ENCODE results near the gene TRAF2. TPM values are rescaled to one million over a fixed set of nuclear protein-coding genes. Genes with fewer than 3 reads are reported as not detected.

Gene TRAF2
- total RNA-seq, 1 donor from 2014 or later, result 16.5 TPM

DNA sequence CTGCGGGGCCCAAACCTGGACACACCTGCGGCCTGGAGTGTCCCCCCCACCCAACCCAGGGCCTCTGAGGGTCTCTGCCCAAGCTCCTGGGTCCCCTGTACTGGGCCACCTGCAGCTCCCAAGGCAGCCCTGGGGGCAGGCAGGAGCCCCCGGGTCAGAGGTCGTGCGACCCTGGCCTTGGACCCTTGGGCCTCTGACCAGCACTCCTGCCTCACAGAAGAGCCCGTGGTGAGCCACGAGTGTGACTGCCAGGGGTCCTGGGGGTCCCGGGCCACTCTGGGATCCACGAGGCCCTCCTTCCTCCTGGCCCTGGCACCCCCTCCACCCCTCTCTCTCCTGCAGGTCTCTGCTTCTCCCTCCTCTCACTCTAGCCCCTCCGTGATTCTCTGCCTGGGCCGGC is 86.0 kb downstream of the TRAF2 start:
- no peaks in the 10 kb centered on the region for H3K9me3 ChIP-seq
- H3K27me3 ChIP-seq (ENCODE audit: low read depth), result no peaks in the 10 kb centered on the region
- H3K4me3 ChIP-seq, result no peak overlapping the region
- no peak overlapping the region for H3K27ac ChIP-seq
- ATAC-seq (no peak), DNase-seq (no peak)
- intact Hi-C loops (cut with DNase I), result no loop called here
- TF ChIP-seq, protein P1, sequence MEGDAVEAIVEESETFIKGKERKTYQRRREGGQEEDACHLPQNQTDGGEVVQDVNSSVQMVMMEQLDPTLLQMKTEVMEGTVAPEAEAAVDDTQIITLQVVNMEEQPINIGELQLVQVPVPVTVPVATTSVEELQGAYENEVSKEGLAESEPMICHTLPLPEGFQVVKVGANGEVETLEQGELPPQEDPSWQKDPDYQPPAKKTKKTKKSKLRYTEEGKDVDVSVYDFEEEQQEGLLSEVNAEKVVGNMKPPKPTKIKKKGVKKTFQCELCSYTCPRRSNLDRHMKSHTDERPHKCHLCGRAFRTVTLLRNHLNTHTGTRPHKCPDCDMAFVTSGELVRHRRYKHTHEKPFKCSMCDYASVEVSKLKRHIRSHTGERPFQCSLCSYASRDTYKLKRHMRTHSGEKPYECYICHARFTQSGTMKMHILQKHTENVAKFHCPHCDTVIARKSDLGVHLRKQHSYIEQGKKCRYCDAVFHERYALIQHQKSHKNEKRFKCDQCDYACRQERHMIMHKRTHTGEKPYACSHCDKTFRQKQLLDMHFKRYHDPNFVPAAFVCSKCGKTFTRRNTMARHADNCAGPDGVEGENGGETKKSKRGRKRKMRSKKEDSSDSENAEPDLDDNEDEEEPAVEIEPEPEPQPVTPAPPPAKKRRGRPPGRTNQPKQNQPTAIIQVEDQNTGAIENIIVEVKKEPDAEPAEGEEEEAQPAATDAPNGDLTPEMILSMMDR (IDR thresholded peaks at IDR 0.05), result no peak
- peaks cover 36% of the 10 kb centered on the region for H3K4me1 ChIP-seq
- H3K36me3 ChIP-seq, result no peaks in the 10 kb centered on the region

DNA sequence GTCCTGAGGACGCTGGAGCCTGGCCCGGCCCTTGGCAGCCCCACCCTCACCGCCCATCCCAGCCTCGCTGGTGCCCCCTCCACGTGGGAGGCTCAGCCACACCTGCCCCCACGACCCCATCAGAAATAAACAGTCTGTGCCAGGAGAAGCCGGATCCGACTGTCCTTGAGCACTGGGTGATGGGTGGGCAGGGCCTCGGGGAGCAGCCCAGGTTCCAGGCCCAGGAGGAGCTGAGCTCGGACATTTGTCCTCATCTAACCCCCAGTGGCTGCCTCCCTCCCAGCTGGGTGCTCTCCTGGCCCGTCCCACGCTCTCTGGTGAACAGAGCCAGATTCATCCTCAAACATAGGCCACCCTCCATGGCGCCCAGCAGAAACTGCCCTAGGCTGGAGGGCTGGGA is 86.4 kb downstream of the TRAF2 start:
- DNase-seq, result no peak
- Histone ChIP-seq H3K36me3 (no peaks in the 10 kb centered on the region), H3K9me3 (no peaks in the 10 kb centered on the region), H3K4me3 (no peak overlapping the region), H3K27me3 (ENCODE audit: low read depth) (no peaks in the 10 kb centered on the region), H3K27ac (no peak overlapping the region), H3K4me1 (peaks cover 40% of the 10 kb centered on the region)
- no peak for ATAC-seq
- intact Hi-C loops (cut with DNase I), result no loop called here
- TF ChIP-seq, protein P1 (IDR thresholded peaks at IDR 0.05), result no peak

DNA sequence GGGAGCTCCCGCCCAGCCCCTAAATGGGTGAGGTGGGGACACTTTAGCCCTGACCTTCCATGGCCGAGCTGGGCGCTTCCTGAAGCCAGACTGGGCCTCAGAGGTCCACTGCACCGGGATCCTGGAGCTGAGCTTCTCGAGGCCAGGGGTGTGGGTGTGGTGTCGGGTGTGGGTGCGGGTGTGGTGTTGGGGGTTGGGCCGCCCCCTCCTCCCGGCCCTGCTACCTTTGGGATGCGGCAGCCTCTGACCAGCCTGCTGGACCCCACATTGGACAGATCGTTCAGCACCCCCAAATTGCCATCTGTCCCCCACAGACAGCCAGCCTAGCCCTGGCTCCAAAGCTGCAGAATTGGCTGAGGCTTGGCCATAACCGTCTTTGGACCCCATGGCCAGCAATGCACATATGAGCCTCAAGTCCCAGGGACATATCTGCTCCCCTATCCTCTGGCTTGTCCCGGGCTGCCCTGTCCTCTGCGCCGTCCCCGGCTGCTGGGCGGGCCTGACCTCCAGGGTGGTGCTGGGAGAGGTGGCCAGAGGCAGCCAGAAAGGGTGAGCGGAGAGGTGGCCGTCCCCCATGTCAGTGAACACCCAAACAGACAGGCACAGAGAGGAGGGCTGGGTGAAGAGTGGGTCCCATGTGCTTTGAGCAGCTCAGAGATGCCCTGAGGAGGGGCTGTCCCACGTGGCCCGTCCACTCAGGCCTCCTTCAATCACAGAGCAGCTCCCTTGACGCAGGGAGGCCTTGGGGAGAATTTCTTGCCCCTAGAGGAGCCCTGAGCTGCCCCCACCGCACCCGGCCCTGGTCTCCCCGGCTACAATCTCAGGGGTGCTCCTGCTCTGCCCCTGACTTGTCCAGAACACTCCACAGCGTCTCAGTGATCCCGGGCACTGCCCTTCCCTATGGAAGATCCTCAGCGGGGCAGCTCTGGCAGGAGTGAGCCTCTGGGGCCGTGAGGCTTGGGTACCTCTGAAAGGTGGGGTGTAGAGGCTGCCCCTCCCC is 87.6 kb downstream of the TRAF2 start:
- intact Hi-C loops (cut with DNase I), result no loop called here
- DNase-seq, result no peak
- Histone ChIP-seq H3K9me3 (no peaks in the 10 kb centered on the region), H3K27ac (peak overlapping the region; percentile 31), H3K4me3 (no peak overlapping the region), H3K36me3 (no peaks in the 10 kb centered on the region), H3K27me3 (ENCODE audit: low read depth) (no peaks in the 10 kb centered on the region), H3K4me1 (peaks cover 43% of the 10 kb centered on the region)
- ATAC-seq, result no peak
- TF ChIP-seq, protein P1 (IDR thresholded peaks at IDR 0.05), result no peak

DNA sequence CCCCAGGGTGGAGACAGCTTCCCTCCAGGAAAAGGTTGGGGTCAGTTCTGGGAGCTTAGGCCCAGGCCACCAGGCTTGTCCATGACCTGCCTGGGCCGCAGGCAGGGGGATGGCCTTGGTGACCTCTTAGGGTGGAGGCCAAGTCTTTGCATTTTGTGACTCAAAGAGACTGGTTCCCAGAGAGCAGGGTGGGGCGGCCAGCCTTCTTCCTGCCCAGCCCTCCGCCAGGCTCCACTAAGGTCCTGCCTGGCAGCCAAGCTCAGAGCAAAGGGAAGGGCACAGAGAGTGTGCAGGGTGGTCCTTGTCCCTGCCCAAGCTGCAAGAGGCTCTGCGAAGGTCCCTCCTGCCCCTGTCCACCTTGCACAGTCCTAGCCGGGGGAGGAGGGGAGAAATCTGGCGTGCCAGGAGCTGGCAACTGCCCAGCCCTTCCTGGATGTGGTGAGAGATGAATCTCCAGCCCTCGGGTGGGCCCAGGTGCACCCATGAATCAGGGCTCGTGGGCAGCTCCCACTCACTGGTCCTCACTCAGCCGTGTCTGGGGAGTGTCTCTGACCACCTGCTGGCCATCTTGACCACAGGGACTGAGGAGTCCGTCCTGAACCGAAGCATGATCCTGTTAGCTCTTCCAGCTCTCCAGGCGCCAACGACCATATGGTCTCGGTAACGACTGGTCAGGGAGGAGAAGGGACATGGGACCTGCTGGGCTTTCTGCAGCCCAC is 88.7 kb downstream of the TRAF2 start:
- TF ChIP-seq, protein P1 (IDR thresholded peaks at IDR 0.05), result no peak
- no peak for DNase-seq
- peak overlapping the region; percentile 66 for H3K27ac ChIP-seq
- intact Hi-C loops (cut with DNase I), result no loop called here
- no peaks in the 10 kb centered on the region for H3K27me3 ChIP-seq (ENCODE audit: low read depth)
- no peak for ATAC-seq
- peak overlapping the region; percentile 28 for H3K4me3 ChIP-seq
- peaks cover 43% of the 10 kb centered on the region for H3K4me1 ChIP-seq
- no peaks in the 10 kb centered on the region for H3K9me3 ChIP-seq
- H3K36me3 ChIP-seq, result no peaks in the 10 kb centered on the region

DNA sequence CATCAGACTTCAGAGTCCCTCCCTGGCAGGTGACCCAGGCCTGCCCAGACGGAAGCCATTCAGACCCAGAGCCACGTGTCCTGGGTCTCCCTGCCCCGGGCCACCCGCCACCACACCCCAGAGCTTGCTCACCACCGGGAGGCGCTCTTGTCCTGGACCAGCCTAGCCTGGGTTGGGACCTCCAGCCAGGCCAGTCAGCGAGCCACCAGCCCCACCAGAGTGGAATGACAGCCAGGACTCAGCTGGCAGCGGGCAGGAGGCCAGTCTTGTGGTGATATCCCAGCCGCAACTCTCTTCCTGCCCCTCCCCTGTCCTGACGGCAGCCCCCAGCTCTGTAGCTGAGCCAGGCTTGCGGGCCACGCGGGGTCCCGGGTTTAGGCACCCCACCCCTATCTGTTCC is 89.3 kb downstream of the TRAF2 start:
- H3K4me1 ChIP-seq, result peaks cover 43% of the 10 kb centered on the region
- no peaks in the 10 kb centered on the region for H3K9me3 ChIP-seq
- intact Hi-C loops (cut with DNase I), result no loop called here
- TF ChIP-seq, protein P1 (IDR thresholded peaks at IDR 0.05), result peak; percentile 49
- H3K27ac ChIP-seq, result peak overlapping the region; percentile 66
- H3K4me3 ChIP-seq, result peak overlapping the region; percentile 28
- DNase-seq (peak; percentile 66), ATAC-seq (no peak)
- no peaks in the 10 kb centered on the region for H3K27me3 ChIP-seq (ENCODE audit: low read depth)
- no peaks in the 10 kb centered on the region for H3K36me3 ChIP-seq

Small RNA genes lying within 50 kb of the gene (microRNA-seq; reads per million reads assigned to microRNA genes)
- gene MIR4479 (ENCODE audit: borderline number of aligned reads), result not detected

Other genes starting within 250 kb of the TRAF2 start
- gene EGFL7, start 223.6 kb upstream of the TRAF2 start, total RNA-seq, result 230 TPM
- 106 TPM for gene AGPAT2, start 199.1 kb upstream of the TRAF2 start, total RNA-seq
- gene DIPK1B, start 173.9 kb upstream of the TRAF2 start, total RNA-seq, result 15.1 TPM
- 2.5 TPM for gene LCN10, start 143.6 kb upstream of the TRAF2 start, total RNA-seq
- gene LCN6, start 138.0 kb upstream of the TRAF2 start, total RNA-seq, result 2.9 TPM
- gene LCN8, start 128.3 kb upstream of the TRAF2 start, total RNA-seq, result not detected
- not detected for gene LCN15, start 122.0 kb upstream of the TRAF2 start, total RNA-seq
- gene TMEM141, start 95.2 kb upstream of the TRAF2 start, total RNA-seq, result 57.2 TPM
- 3.7 TPM for gene CCDC183, start 90.2 kb upstream of the TRAF2 start, total RNA-seq
- 62.2 TPM for gene RABL6, start 78.6 kb upstream of the TRAF2 start, total RNA-seq
- 3.5 TPM for gene AJM1, start 44.0 kb upstream of the TRAF2 start, total RNA-seq
- 93.6 TPM for gene PHPT1, start 37.1 kb upstream of the TRAF2 start, total RNA-seq
- 13.5 TPM for gene MAMDC4, start 34.2 kb upstream of the TRAF2 start, total RNA-seq
- 230 TPM for gene EDF1, start 20.2 kb upstream of the TRAF2 start, total RNA-seq
- gene FBXW5, start 58.2 kb downstream of the TRAF2 start, total RNA-seq, result 83.2 TPM
- 2.2 TPM for gene C8G, start 58.7 kb downstream of the TRAF2 start, total RNA-seq
- 1.9 TPM for gene LCN12, start 65.8 kb downstream of the TRAF2 start, total RNA-seq
- gene PTGDS, start 91.0 kb downstream of the TRAF2 start, total RNA-seq, result 225 TPM
- 1.9 TPM for gene LCNL1, start 96.5 kb downstream of the TRAF2 start, total RNA-seq
- 45.1 TPM for gene PAXX, start 105.9 kb downstream of the TRAF2 start, total RNA-seq
- gene CLIC3, start 110.1 kb downstream of the TRAF2 start, total RNA-seq, result 49.3 TPM
- 45.0 TPM for gene ABCA2, start 141.7 kb downstream of the TRAF2 start, total RNA-seq
- 1.1 TPM for gene FUT7, start 145.6 kb downstream of the TRAF2 start, total RNA-seq
- gene NPDC1, start 159.7 kb downstream of the TRAF2 start, total RNA-seq, result 124 TPM
- gene ENTPD2, start 167.5 kb downstream of the TRAF2 start, total RNA-seq, result 0.62 TPM
- 0.86 TPM for gene SAPCD2, start 184.0 kb downstream of the TRAF2 start, total RNA-seq
- 29.7 TPM for gene UAP1L1, start 191.0 kb downstream of the TRAF2 start, total RNA-seq
- gene MAN1B1, start 200.5 kb downstream of the TRAF2 start, total RNA-seq, result 41.9 TPM
- gene DPP7, start 228.2 kb downstream of the TRAF2 start, total RNA-seq, result 190 TPM

All from lower lobe of right lung (tissue), 2 donors.